Cerebellar nuclear complex (tissue), 1 donor: ENCODE results near the gene GRIN3B.
"Not testable (repeated sequence)": the region's sequence is repeated elsewhere in the genome, so short reads cannot be mapped to it uniquely, and the experiment has no call there.

Experiments used
- DNase-seq, 2 experiments: peaks; one replicate each; lab custom pipeline; 2025; lab: John Stamatoyannopoulos, UW

The GRIN3B gene

GRCh38 chr19:1019616-1019961 lies 19.4 kb downstream of the GRIN3B start:
- DNase-seq: no peak

DNA sequence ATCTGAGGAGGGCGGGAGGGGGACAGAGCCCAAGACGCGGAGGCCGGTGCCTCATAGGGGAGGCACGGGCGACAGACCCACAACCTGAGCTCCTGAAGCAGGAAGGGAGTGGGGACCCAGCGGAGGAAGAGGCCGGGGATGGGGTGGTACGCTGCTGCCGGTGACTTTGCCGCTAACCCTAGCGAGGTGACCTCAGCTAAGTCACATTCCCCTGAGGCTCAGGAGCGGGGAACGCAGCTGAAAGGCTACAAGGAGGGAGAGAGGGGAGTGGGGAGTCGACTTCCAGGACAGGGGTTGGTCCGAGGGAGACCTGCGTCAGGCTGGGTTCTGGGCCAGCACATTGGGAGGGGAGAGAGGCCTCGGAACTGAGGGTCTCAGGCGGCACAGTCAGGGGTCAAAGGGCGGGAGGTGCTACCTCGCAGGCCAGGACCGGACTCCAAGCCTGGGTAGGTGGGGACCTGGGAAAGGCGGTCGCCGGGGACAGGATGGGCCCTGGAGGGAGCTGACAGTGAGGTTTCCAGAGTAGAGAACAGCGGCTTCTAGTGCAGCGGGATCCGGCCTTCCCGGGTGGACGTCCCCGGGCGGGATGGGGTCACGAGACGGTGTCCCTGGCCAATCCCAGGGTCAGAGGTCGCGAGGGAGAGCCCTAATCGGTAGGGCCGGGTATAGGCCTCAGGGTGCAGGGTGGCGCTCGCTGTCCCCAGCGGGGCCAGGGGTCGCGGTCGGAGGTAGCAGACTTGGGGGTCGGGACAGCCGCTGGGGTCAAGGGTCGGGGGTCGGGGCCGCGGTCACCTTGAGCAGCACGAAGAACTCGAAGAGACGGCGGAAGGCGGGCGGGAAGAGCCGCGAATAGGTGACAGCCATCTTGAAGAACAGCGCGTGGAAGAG lies 20.0 kb downstream of the GRIN3B start:
- DNase-seq: no peak

- peak; percentile 45 to 82 for DNase-seq
Measured at GRCh38 chr19:1020868-1021425, 20.7 kb downstream of the GRIN3B start, which contains the start of gene TMEM259. TSS of gene TMEM259 (minus strand) at chr19:1021123. CDS start at chr19:1020996, 127 bp downstream.

GRCh38 chr19:1023883-1024188 lies 23.6 kb downstream of the GRIN3B start:
- DNase-seq: not testable (repeated sequence)

GRCh38 chr19:1025080-1025479 lies 24.9 kb downstream of the GRIN3B start:
- not testable (repeated sequence) for DNase-seq

GRCh38 chr19:1025960-1026782 lies 26.0 kb downstream of the GRIN3B start, which contains the start of gene CNN2:
TSS of gene CNN2 (plus strand) at chr19:1026608. CDS start at chr19:1026662, 54 bp downstream.
- DNase-seq: no peak

- DNase-seq: no peak
Measured at GRCh38 chr19:1026783-1027649, 26.8 kb downstream of the GRIN3B start.

DNA sequence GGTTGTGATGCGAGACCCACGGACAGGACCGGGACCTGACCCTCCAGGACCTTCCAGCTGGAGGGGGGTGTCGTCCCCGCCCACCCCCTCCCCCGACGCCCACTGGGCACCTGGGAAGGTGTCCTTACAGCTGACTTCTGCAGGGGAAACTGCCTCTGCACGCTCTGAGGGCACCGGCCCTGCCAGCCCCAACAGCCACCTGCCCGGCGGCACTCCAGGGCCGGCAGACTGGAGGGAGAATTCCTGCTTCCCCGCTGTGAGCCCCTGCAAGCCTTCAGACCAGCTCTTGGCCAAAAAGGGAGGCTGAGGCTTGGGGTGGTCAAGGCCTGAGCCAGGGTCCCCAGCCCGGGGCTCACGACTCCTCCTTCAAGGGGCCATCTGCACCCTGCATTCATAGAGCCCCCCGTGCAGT lies 27.4 kb downstream of the GRIN3B start:
- DNase-seq: no peak

DNA sequence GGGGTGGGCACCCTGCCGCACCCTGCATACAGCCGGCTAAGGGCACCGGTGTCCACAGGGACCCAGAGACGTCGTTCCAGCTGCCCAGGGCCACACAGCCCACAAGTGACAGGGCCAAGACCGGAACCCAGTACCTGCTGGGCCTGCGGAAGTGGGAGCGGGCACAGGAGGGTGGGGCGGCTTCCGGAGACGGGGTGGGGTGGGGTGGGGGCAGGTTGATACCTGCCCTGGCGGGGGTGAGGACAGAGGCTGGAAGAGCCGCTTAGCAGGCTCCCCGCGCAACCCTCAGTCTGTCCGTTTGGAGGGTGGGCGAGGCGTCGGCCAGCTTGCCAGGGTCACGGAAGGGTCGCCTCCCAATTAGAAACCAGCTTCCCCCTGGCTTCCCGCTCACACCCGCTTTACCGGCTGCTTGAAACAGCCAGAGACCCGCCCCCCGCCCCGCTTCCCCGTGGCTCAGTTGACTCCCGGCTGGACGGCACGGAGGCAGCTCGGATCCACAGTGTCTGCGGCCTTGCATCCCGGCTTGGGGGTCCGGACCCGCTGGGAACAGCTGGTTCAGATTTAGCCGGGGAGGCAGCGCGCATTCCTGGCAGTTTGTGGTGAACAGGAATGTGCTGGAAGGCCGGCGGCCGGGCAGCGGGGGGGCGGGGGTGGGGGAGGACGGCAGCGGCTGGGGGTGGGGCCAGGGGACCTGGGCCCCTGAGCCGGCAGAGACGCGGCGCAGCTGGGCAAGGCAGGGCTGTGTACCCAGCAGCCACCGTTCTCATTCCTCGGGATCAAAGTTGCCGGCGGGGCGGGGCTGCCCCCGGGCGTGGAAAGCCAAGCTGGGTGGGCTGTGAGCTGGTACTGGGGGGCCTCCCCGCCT lies 28.1 kb downstream of the GRIN3B start:
- no peak for DNase-seq

GRCh38 chr19:1032264-1032867 lies 32.1 kb downstream of the GRIN3B start:
- DNase-seq: no peak

GRCh38 chr19:1035998-1036621 lies 35.9 kb downstream of the GRIN3B start:
- DNase-seq: no peak

DNA sequence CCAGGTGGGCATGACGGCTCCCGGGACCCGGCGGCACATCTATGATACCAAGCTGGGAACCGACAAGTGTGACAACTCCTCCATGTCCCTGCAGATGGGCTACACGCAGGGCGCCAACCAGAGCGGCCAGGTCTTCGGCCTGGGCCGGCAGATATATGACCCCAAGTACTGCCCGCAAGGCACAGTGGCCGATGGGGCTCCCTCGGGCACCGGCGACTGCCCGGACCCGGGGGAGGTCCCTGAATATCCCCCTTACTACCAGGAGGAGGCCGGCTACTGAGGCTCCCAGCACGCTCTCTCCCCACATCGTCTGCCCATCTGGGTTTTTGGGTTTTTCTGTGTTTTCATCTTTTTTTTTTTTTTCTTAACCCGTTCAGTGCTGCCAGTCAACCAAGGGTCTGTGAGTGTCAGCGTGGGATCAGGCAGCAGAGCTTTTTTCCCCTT lies 37.4 kb downstream of the GRIN3B start:
- no peak for DNase-seq

GRCh38 chr19:1038978-1039645 lies 38.9 kb downstream of the GRIN3B start:
- no peak for DNase-seq

- DNase-seq: peak; percentile 64 to 93
Measured at GRCh38 chr19:1039646-1040475, 39.6 kb downstream of the GRIN3B start, which contains the start of gene ABCA7. TSS of gene ABCA7 (plus strand) at chr19:1040107. CDS start at chr19:1041362, 1,255 bp downstream.

DNA sequence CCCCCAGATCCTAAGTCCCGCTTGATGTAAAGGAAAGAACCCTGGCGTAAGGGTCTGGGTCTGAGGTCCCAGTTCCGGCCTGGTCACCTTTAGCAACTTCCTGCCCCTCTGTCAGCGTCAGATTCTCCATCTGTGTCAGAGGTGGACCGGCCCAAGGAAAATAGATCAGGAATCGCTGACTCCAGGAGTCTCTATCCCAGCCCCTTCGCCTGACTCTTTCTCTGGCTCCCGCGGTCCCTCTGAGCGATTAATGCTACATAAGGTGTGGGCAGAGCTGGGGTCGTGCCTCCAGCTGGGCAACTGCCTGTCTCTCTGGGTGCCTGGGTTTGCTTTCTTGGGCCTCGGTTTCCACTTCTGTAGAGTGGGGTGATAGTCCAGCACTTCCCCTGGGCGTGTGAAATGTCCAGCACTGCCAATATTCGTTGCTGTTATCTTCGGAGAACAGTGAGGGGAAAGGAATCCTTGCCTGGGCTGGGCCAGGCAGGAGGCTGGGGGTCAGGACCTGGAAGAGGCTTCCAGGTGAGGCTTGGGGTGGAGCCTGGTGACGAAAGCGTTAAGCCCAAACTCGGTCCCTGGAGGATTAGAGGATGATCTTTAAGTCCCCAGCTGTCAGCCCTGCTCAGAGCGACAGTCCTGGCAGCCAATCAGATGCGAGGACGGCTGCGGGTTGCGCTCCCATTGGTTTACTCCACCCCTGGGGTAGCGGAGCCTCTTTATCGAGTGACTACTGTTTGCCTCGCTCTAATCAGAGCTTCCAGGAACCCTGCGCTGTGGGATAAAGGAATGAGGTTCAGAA lies 40.5 kb downstream of the GRIN3B start:
- peak; percentile 18 to 75 for DNase-seq

GRCh38 chr19:1041272-1041834 lies 41.1 kb downstream of the GRIN3B start:
- DNase-seq: no peak
